Stimulated activated CD4-positive, alpha-beta T cell treated with anti-CD3 and anti-CD28 coated beads, Interleukin-2, amount 100 ng/mL, for 48 hours (primary cell): ENCODE results near the gene DNM1.
"Not testable (repeated sequence)": the region's sequence is repeated elsewhere in the genome, so short reads cannot be mapped to it uniquely, and the experiment has no call there.

Experiments
- DNase-seq, 2 donors: peaks; one replicate each; pipeline ENCODE4 v3.0.0-alpha.2; 2020

Gene DNM1

GRCh38 chr9:128226412-128226801 is 23.2 kb downstream of the DNM1 start:
- no peak for DNase-seq

DNA sequence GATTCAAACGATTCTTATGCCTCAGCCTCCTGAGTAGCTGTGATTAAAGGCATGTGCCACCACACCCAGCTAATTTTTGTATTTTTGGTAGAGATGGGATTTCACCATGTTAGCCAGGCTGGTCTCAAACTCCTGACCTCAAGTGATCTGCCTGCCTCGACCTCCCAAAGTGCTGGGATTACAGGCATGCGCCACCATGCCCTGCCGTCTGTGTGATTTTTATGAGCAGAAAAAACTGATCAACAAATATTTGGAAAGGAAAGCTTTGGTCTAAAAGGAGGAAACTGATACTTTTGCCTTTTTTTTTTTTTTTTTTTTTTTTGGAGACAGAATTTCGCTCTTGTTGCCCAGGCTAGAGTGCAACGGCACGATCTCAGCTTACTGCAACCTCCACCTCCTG is 27.7 kb downstream of the DNM1 start:
- not testable (repeated sequence) for DNase-seq

DNA sequence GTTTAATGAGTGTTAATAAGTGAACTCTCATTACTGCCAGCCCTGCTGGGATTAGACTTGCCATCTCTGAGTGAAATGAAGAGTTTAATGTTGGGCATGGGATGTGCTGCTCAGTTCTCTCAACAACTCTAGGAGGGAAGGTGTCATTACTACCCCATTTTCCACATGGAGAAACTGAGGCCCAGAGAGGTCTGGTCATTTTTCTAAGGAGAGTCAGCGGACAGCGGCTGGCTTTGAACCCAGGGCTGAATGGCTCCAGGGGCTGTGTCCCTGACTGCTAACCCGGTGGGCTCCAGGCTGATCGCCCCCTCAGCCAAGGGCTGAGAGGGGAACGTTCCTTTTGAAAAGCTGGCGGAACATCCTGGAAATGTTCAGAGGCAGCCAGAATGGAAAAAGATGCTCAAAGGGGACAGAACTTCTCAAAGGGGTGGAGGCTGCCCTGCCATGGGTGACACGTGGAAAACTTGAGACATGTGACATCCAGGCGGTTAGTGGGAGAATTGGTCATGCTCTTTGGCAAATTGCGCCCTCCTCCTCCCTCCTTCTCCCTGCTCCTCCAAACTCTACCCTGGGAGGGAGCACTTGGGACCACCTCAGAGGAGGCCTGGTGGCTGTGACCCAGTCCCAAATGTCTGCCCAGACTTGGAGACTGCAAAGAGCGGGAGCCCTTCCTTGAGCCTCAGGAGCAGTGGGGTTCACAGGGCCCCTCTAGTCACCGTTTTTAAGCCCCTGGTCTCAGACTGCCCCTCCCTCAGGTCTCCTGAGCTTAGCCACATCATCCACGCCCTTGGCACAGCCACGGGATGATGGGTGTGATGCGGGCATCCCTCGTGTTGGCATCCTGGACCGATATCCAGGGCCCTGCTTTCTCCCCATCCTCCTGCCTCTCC is 28.7 kb downstream of the DNM1 start:
- no peak for DNase-seq

DNA sequence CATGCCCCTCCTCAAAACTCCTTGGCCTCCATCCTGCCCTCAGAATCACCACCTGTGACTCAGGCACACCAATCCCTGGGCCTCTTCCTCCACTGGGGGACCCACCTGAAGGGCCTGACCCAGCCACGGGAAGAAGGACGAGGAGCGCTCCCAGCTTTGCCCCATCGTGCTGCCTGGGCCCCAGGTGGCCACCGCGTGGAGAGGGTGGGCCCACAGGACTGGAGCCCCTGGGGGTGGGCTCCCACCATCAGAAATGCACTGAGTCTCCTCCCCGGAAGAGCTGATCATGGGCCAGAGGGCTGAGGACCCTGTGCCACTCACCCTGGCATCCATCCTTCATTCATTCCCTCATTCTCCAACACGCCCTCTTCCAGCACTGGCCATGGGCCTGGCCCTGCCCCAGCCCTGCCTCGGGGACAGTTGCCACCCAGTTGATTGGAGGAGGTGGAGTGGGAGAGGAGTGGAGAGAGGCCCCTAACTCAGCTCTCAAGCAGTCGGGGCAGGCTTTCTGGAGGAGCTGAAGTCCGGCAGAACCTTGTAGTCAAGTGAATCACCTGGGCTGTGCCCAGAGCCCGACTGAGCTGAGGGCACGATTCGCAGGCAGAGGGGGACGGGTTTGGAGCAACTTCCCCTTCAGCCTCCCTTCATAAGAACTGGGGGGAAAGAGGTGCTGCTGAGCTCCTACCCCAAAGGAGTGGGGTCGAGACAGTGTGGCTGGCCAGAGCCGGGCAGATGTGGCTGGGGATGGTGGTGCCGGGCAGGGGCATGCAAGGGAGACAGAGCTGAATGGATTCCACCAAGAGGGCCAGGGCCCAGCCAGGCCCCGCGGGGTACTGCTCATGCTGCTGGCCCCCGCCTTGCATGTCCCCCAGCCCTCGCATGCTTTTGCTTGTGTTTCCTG is 29.6 kb downstream of the DNM1 start:
- DNase-seq: no peak

GRCh38 chr9:128233817-128234406 is 30.7 kb downstream of the DNM1 start:
- DNase-seq: no peak

DNA sequence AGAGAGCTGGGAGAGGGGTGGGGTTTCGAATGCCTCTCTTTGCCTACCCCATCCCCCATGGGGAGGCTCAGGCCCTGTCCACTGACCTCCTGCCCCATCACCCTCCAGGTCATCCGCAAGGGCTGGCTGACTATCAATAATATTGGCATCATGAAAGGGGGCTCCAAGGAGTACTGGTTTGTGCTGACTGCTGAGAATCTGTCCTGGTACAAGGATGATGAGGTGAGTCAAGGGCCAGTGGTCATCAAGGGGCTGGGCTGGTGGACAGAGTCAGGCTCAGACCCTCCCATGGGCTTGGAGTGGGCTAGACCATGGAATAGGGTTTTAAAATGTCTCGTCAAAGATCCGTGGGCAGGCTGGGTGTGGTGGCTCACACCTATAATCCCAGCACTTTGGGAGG is 38.9 kb downstream of the DNM1 start:
- DNase-seq: no peak

DNA sequence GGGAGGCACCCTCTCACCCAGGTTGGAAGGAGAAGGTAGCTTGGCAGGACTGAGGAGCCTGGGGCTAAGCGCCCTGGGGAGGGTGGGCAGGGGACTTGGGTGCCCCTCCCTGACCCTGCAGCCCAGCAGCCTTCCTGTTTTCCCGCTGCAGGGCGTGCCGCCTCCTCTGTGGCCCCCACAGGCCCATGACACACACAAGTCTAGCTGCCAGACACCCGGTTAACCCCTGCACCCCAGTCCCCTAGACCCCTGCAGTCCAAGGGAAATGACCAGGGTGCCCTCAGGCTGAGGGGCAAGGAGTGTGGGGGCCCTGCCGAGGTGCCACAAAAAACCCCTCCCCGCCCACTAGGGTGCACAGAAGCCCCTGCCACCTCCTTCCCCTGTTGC is 39.6 kb downstream of the DNM1 start:
- no peak for DNase-seq

GRCh38 chr9:128243215-128244018 is 40.2 kb downstream of the DNM1 start:
- no peak for DNase-seq

GRCh38 chr9:128244091-128244836 is 41.1 kb downstream of the DNM1 start:
- DNase-seq: no peak

- no peak for DNase-seq
Observed at GRCh38 chr9:128244837-128245231, 41.7 kb downstream of the DNM1 start.

GRCh38 chr9:128245421-128246151 is 42.4 kb downstream of the DNM1 start:
- no peak for DNase-seq

- DNase-seq: no peak
Observed at GRCh38 chr9:128246471-128246870, 43.3 kb downstream of the DNM1 start.

DNA sequence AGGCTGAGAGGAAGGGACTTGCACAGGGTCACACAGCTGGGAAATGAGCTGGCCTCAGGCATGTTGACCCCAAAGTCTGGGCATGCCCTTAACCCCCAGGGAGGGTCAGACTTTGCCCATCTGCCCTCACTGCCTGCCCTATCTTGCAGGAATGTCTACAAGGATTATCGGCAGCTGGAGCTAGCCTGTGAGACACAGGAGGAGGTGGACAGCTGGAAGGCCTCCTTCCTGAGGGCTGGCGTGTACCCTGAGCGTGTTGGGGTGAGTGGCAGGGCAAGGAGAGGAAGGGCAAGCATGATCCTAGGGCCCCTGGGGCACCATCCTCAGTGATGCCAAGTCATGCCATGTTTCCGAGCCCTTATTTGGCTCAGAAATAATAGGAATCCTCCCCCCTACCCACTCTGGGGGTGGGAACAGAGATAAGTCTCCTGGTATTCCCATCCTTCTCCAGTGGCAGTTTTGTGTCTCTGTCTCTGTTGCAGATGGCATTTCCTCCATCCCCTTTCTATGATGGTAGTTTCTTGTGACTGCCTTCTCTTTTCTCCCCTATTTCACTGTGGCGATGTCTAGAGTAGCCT is 44.1 kb downstream of the DNM1 start:
- no peak for DNase-seq

DNA sequence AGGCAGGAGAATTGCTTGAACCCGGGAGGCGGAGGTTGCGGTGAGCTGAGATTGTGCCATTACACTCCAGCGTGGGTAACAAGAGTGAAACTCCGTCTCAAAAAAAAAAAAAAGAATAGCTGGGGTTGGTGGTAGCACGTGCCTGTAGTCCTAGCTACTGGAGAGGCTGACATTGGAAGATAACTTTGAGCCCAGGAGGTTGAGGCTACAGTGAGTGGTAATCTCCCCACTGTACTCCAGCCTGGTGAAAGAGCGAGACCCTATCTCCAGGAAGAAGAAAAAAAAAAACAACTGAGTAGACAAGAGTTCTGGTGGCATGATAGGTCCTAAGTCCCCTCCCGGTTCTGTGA is 46.4 kb downstream of the DNM1 start:
- no peak for DNase-seq

- peak; percentile 99 to 100 for DNase-seq
Observed at GRCh38 chr9:128249908-128250838, 47.0 kb downstream of the DNM1 start.

GRCh38 chr9:128250839-128251731 is 47.9 kb downstream of the DNM1 start:
- no peak for DNase-seq

GRCh38 chr9:128251732-128252100 is 48.5 kb downstream of the DNM1 start:
- DNase-seq: no peak

GRCh38 chr9:128252317-128253139 is 49.3 kb downstream of the DNM1 start:
- DNase-seq: no peak
